MCF 10A (cell line): Measurements from ENCODE around the gene TMEM145. TPM values are rescaled to one million over a fixed set of nuclear protein-coding genes. Genes with fewer than 3 reads are reported as not detected.

Experiments
- BruUV-seq: library from RNA; stranded (reverse); fragments of 400-500 nt; replicated peaks from 2 replicates; lab custom pipeline; 2021; lab: Mats Ljungman, UMichigan
- CTCF ChIA-PET: fragments of 300-600 bp; sonication (Branson Sonifier 250); formaldehyde crosslinking; extraction: SDS; loops from one replicate; lab custom pipeline; 2021; ENCODE audit warnings: antibody characterized with exemption, inconsistent platforms; lab: Yijun Ruan, JAX
- POLR2A ChIA-PET: fragments of 300-600, 350-650 bp; sonication (Branson Sonifier 250); formaldehyde crosslinking; extraction: SDS; loops from one replicate; lab custom pipeline; 2020; ENCODE audit warnings: antibody characterized with exemption, inconsistent platforms; lab: Yijun Ruan, JAX
- DNase-seq: peaks from one replicate; pipeline ENCODE4 v3.0.0-alpha.2; 2018; ENCODE audit not compliant: unreplicated experiment
- H3K27ac Mint-ChIP-seq: one replicate; pipeline ENCODE4 v1.8.0; 2022; ENCODE audit warnings: mild to moderate bottlenecking, low read depth, mixed read lengths; ENCODE audit not compliant: unreplicated experiment
- H3K27me3 Mint-ChIP-seq: one replicate; pipeline ENCODE4 v1.8.0; 2022; ENCODE audit warnings: mixed read lengths; ENCODE audit not compliant: insufficient read depth, unreplicated experiment
- H3K36me3 Mint-ChIP-seq: one replicate; pipeline ENCODE4 v1.8.0; 2022; ENCODE audit warnings: mild to moderate bottlenecking, moderate library complexity, mixed read lengths; ENCODE audit not compliant: insufficient read depth, unreplicated experiment
- H3K4me1 Mint-ChIP-seq: one replicate; pipeline ENCODE4 v1.8.0; 2022; ENCODE audit warnings: mixed read lengths; ENCODE audit not compliant: insufficient read depth, unreplicated experiment
- H3K4me3 Mint-ChIP-seq: one replicate; pipeline ENCODE4 v1.8.0; 2022; ENCODE audit warnings: mild to moderate bottlenecking, moderate library complexity, mixed read lengths; ENCODE audit not compliant: unreplicated experiment
- H3K9me3 Mint-ChIP-seq: one replicate; pipeline ENCODE4 v1.8.0; 2022; ENCODE audit warnings: mixed read lengths; ENCODE audit not compliant: unreplicated experiment
- CTCF ChIP-seq: fragments of 200-600 bp; IDR thresholded peaks from one replicate; pipeline ENCODE4 v1.8.0; 2022; ENCODE audit warnings: antibody characterized with exemption, mild to moderate bottlenecking; ENCODE audit not compliant: unreplicated experiment
- intact Hi-C: fragments of 100-400 bp; cut with micrococcal nuclease; formaldehyde crosslinking; loops from 2 replicates; pipeline ENCODE4 v1.14.1; 2022
- total RNA-seq: library from RNA; stranded (reverse); gene quantifications from 2 replicates; pipeline ENCODE4 v1.2.3, GENCODE V29; 2022

Gene TMEM145
- total RNA-seq, 1 experiment from 2014 or later, result not detected

- TF ChIP-seq CTCF, result no peak
- Mint-ChIP-seq H3K36me3 (peaks cover 50% of the 10 kb centered on the region), H3K4me1 (peaks cover 42% of the 10 kb centered on the region), H3K4me3 (peak overlapping the region; percentile 57), H3K27ac (peak overlapping the region; percentile 50), H3K27me3 (no peaks in the 10 kb centered on the region), H3K9me3 (no peaks in the 10 kb centered on the region)
- intact Hi-C loops, result no loop called here
- BruUV-seq, result no TSS peak
- CTCF ChIA-PET, result interaction anchor here (1.3 kb wide), 1 partner anchor 30 kb away, joined by 4 read pairs; no protein-coding TSS in a partner anchor
- POLR2A ChIA-PET, result interaction anchor here (0.7 to 1.5 kb wide), 2 partner anchors 10 to 32 kb away, joined by 3 to 6 read pairs; partner anchors contain the start of gene GSK3A
- DNase-seq, result no peak
Observed at GRCh38 chr19:42275517-42275916, 37.6 kb upstream of the TMEM145 start.

GRCh38 chr19:42276284-42276683, 36.8 kb upstream of the TMEM145 start:
- Mint-ChIP-seq H3K27ac (peak overlapping the region; percentile 50), H3K4me3 (peak overlapping the region; percentile 32), H3K4me1 (peaks cover 35% of the 10 kb centered on the region), H3K36me3 (peaks cover 46% of the 10 kb centered on the region), H3K27me3 (no peaks in the 10 kb centered on the region), H3K9me3 (no peaks in the 10 kb centered on the region)
- no peak for DNase-seq
- BruUV-seq, result no TSS peak
- no peak for TF ChIP-seq CTCF
- POLR2A ChIA-PET, result interaction anchor here (7.5 kb wide), 1 partner anchor 31 kb away, joined by 158 read pairs; the partner anchor contains the start of gene GSK3A
- CTCF ChIA-PET, result interaction anchor here (0.8 to 7.2 kb wide), 2 partner anchors 31 to 161 kb away, joined by 3 to 145 read pairs; partner anchors contain the start of gene GSK3A
- intact Hi-C loops, result no loop called here

- H3K9me3 Mint-ChIP-seq, result no peaks in the 10 kb centered on the region
- H3K4me1 Mint-ChIP-seq, result peaks cover 32% of the 10 kb centered on the region
Observed at GRCh38 chr19:42276821-42277220, 36.3 kb upstream of the TMEM145 start.

More at GRCh38 chr19:42276821-42277220, 36.3 kb upstream of the TMEM145 start:
- POLR2A ChIA-PET, result interaction anchor here (1.3 to 7.5 kb wide), 2 partner anchors 31 to 57 kb away, joined by 4 to 158 read pairs; partner anchors contain the start of genes GSK3A and ZNF526
- Mint-ChIP-seq H3K27me3 (no peaks in the 10 kb centered on the region), H3K36me3 (peaks cover 40% of the 10 kb centered on the region), H3K27ac (peak overlapping the region; percentile 46), H3K4me3 (no peak overlapping the region)
- BruUV-seq, result no TSS peak
- TF ChIP-seq CTCF, result no peak
- CTCF ChIA-PET, result interaction anchor here (0.8 to 7.2 kb wide), 2 partner anchors 31 to 162 kb away, joined by 3 to 145 read pairs; partner anchors contain the start of gene GSK3A
- intact Hi-C loops, result no loop called here
- peak; percentile 29 for DNase-seq
